ENCODE results near the gene TLR10. TPM values are rescaled to one million over a fixed set of nuclear protein-coding genes. Genes with fewer than 3 reads are reported as not detected.

TLR10 gene
- polyA plus RNA-seq, 1 donor from 2014 or later = 0.14 TPM

DNA sequence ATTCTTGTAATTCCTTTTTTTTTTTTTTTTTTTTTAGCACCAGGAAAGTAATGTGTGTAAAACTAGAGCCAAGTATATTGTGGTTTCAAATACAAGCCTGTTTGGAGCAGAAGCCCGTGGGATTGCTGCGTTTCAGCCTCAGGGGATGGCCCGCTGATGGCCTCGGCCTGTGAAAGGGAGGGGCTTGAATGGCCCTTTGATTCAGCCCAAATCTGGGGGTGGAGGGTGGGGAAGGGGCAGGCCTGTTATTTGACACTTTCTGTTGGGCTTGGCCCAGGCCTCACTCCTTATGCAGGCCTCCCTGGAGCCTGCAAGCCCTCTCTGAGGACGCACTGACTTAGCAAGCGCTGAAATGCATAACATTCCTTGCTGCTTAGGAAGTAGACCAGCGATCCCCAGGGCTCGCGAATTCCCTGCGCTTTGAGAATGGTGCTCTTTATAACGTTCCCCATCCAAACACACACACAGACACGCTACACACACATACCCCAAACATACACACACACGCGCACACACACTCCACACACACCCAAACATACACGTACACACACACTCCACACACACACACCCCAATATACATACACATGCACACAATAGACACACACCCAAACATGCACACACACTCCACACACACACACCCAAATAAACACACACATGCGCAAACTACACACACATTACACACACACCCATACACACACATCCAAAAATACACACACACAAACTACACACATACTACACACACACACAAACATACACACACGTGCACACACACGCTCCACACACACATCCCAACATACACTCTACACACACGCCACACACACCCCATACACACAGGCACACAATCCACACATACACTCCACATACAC, 29.6 kb downstream of the TLR10 start:
- H2AFZ ChIP-seq (ENCODE audit: low read depth, low read length) = no peak overlapping the region
- H3K9ac ChIP-seq (ENCODE audit: low read length) = no peak overlapping the region
- no peak overlapping the region for H3K27ac ChIP-seq (ENCODE audit: low read length)
- no peaks in the 10 kb centered on the region for H3K9me2 ChIP-seq (ENCODE audit: insufficient read depth, low read length)
- no peak overlapping the region for H3K4me3 ChIP-seq (ENCODE audit: low read length)
- TF ChIP-seq EZH2 (IDR thresholded peaks at IDR 0.05; ENCODE audit: borderline replicate concordance, insufficient read depth, low read length, poor library complexity, severe bottlenecking) = no peak
- no peak for TF ChIP-seq POLR2AphosphoS5 (IDR thresholded peaks at IDR 0.05)
- TF ChIP-seq RAD21 (conservative IDR thresholded peaks at IDR 0.05) = no peak
- no peak for TF ChIP-seq EP300 (conservative IDR thresholded peaks at IDR 0.05; ENCODE audit: poor library complexity, severe bottlenecking)
- no peak for TF ChIP-seq SMC3 (conservative IDR thresholded peaks at IDR 0.05; ENCODE audit: poor library complexity)
- no peak for TF ChIP-seq TAF1 (IDR thresholded peaks at IDR 0.05; ENCODE audit: low read depth)
- TF ChIP-seq MXI1 (conservative IDR thresholded peaks at IDR 0.05; ENCODE audit: poor library complexity, severe bottlenecking) = no peak
- TF ChIP-seq, protein P1, sequence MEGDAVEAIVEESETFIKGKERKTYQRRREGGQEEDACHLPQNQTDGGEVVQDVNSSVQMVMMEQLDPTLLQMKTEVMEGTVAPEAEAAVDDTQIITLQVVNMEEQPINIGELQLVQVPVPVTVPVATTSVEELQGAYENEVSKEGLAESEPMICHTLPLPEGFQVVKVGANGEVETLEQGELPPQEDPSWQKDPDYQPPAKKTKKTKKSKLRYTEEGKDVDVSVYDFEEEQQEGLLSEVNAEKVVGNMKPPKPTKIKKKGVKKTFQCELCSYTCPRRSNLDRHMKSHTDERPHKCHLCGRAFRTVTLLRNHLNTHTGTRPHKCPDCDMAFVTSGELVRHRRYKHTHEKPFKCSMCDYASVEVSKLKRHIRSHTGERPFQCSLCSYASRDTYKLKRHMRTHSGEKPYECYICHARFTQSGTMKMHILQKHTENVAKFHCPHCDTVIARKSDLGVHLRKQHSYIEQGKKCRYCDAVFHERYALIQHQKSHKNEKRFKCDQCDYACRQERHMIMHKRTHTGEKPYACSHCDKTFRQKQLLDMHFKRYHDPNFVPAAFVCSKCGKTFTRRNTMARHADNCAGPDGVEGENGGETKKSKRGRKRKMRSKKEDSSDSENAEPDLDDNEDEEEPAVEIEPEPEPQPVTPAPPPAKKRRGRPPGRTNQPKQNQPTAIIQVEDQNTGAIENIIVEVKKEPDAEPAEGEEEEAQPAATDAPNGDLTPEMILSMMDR (IDR thresholded peaks at IDR 0.05; ENCODE audit: poor library complexity, severe bottlenecking) = no peak
- no peaks in the 10 kb centered on the region for H3K27me3 ChIP-seq (ENCODE audit: insufficient read depth, low read depth, low read length)
- no peaks in the 10 kb centered on the region for H4K20me1 ChIP-seq (ENCODE audit: insufficient read depth)
- H3K79me2 ChIP-seq (replicated peaks; ENCODE audit: insufficient read depth, low read length) = no peaks in the 10 kb centered on the region
- no peaks in the 10 kb centered on the region for H3K9me3 ChIP-seq (ENCODE audit: low read length)
- no peaks in the 10 kb centered on the region for H3K36me3 ChIP-seq (ENCODE audit: insufficient read depth, low read length)
- H3K4me2 ChIP-seq (ENCODE audit: low read length) = no peak overlapping the region
- no peaks in the 10 kb centered on the region for H3F3A ChIP-seq (ENCODE audit: insufficient read depth, low read length, poor library complexity, severe bottlenecking)

DNA sequence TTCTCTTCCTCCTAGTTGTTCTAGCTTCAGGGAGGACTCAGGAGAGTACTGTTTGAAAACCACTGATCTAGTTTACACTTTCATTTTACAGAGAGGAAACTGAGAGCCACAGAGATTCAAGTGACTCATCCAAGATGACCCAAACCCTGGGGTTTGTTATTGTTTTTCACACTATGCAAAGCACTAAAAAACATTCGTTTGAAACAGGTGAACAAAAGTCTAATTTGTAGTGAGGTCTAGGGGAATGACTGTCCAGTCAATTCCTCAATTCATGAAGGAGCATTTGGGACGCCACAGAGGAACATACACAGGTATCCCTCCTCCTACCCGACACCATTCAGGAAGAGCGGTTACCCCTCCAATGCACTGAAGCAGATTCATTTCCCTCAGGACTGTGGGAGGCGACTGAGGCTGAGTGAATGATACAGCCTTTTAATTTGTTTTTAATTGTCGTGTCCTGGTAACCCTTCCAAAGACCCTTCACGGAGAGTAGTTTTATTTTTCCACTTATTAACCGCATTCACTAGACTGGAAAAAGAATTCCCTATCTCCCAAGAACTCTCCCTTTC, 30.3 kb downstream of the TLR10 start:
- Histone ChIP-seq H3K79me2 (replicated peaks; ENCODE audit: insufficient read depth, low read length) (no peaks in the 10 kb centered on the region), H3K36me3 (ENCODE audit: insufficient read depth, low read length) (no peaks in the 10 kb centered on the region), H3K9ac (ENCODE audit: low read length) (no peak overlapping the region), H3K4me2 (ENCODE audit: low read length) (no peak overlapping the region), H3K27ac (ENCODE audit: low read length) (no peak overlapping the region), H3K27me3 (ENCODE audit: insufficient read depth, low read depth, low read length) (no peaks in the 10 kb centered on the region), H3F3A (ENCODE audit: insufficient read depth, low read length, poor library complexity, severe bottlenecking) (no peaks in the 10 kb centered on the region), H3K9me2 (ENCODE audit: insufficient read depth, low read length) (no peaks in the 10 kb centered on the region), H3K4me3 (ENCODE audit: low read length) (no peak overlapping the region), H2AFZ (ENCODE audit: low read depth, low read length) (no peak overlapping the region), H3K9me3 (ENCODE audit: low read length) (peaks cover 4% of the 10 kb centered on the region), H4K20me1 (ENCODE audit: insufficient read depth) (no peaks in the 10 kb centered on the region)
- TF ChIP-seq EZH2 (IDR thresholded peaks at IDR 0.05; ENCODE audit: borderline replicate concordance, insufficient read depth, low read length, poor library complexity, severe bottlenecking) (no peak), RAD21 (conservative IDR thresholded peaks at IDR 0.05) (no peak), MXI1 (conservative IDR thresholded peaks at IDR 0.05; ENCODE audit: poor library complexity, severe bottlenecking) (no peak)
- TF ChIP-seq, protein P1 (IDR thresholded peaks at IDR 0.05; ENCODE audit: poor library complexity, severe bottlenecking) = no peak

Data from neural cell (in vitro differentiated cells).